TTC549 (cell line): ENCODE measurements around the gene IRAK2.
"Not testable (repeated sequence)": the region's sequence is repeated elsewhere in the genome, so short reads cannot be mapped to it uniquely, and the experiment has no call there.

Experiments used
- FAIRE-seq: peaks from 2 replicates; lab custom pipeline; 2012; peaks lifted over from hg19 to GRCh38; lab: Jason Lieb, UNC

IRAK2 gene

GRCh38 chr3:10164546-10165393 is at the start of gene IRAK2:
IRAK2 (plus strand) TSS chr3:10164919; CDS start chr3:10164955, 36 bp downstream.
- FAIRE-seq = no peak

GRCh38 chr3:10115326-10116137 is 49.2 kb upstream of the IRAK2 start, which contains the start of gene BRK1:
BRK1 (plus strand) TSS chr3:10115675; CDS start chr3:10115702, 27 bp downstream.
- FAIRE-seq = peak; percentile 93

GRCh38 chr3:10116138-10116460 is 48.6 kb upstream of the IRAK2 start:
- FAIRE-seq = no peak

- FAIRE-seq = no peak
Measured at GRCh38 chr3:10116928-10117327, 47.8 kb upstream of the IRAK2 start.

- FAIRE-seq = no peak
Measured at GRCh38 chr3:10119376-10119775, 45.3 kb upstream of the IRAK2 start.

GRCh38 chr3:10121064-10121463 is 43.7 kb upstream of the IRAK2 start:
- no peak for FAIRE-seq

GRCh38 chr3:10122724-10123123 is 42.0 kb upstream of the IRAK2 start:
- no peak for FAIRE-seq

- FAIRE-seq = not testable (repeated sequence)
Measured at GRCh38 chr3:10135872-10136271, 28.8 kb upstream of the IRAK2 start.

- no peak for FAIRE-seq
Measured at GRCh38 chr3:10136426-10137005, 28.2 kb upstream of the IRAK2 start.

GRCh38 chr3:10137178-10137577 is 27.5 kb upstream of the IRAK2 start:
- no peak for FAIRE-seq

- no peak for FAIRE-seq
Measured at GRCh38 chr3:10140996-10141546, 23.6 kb upstream of the IRAK2 start.

GRCh38 chr3:10142707-10143560 is 21.8 kb upstream of the IRAK2 start:
- FAIRE-seq = no peak

- FAIRE-seq = no peak
Measured at GRCh38 chr3:10145685-10146084, 19.0 kb upstream of the IRAK2 start.

GRCh38 chr3:10149226-10149625 is 15.5 kb upstream of the IRAK2 start:
- no peak for FAIRE-seq

GRCh38 chr3:10150987-10151386 is 13.7 kb upstream of the IRAK2 start:
- FAIRE-seq = no peak

- no peak for FAIRE-seq
Measured at GRCh38 chr3:10154335-10155122, 10.2 kb upstream of the IRAK2 start.

- no peak for FAIRE-seq
Measured at GRCh38 chr3:10155123-10155472, 9.6 kb upstream of the IRAK2 start.

GRCh38 chr3:10155658-10156057 is 9.1 kb upstream of the IRAK2 start:
- no peak for FAIRE-seq

- FAIRE-seq = no peak
Measured at GRCh38 chr3:10157031-10157430, 7.7 kb upstream of the IRAK2 start.

GRCh38 chr3:10158555-10158954 is 6.2 kb upstream of the IRAK2 start:
- FAIRE-seq = not testable (repeated sequence)

- no peak for FAIRE-seq
Measured at GRCh38 chr3:10160346-10160745, 4.4 kb upstream of the IRAK2 start.
